PC-3 (cell line): ENCODE measurements around the gene HTR1D. TPM values are rescaled to one million over a fixed set of nuclear protein-coding genes. Genes with fewer than 3 reads are reported as not detected.
"Not testable (repeated sequence)": the region's sequence is repeated elsewhere in the genome, so short reads cannot be mapped to it uniquely, and the experiment has no call there.

Experiments used
- ATAC-seq: fragments of 200-7000 bp; cut with Tn5 transposase; 2 replicates; pipeline ENCODE4 v1.9.1; 2020; ENCODE audit warnings: mild to moderate bottlenecking, moderate library complexity
- Bru-seq: library from RNA; stranded (reverse); fragments of 400-500 nt; gene quantifications from one replicate; lab custom pipeline; 2021; lab: Mats Ljungman, UMichigan
- BruChase-seq, 2 experiments: library from RNA; stranded (reverse); fragments of 400-500 nt; gene quantifications; one replicate each; lab custom pipeline; 2021; lab: Mats Ljungman, UMichigan
- BruUV-seq: library from RNA; stranded (reverse); fragments of 400-500 nt; replicated peaks from 2 replicates; lab custom pipeline; 2021; lab: Mats Ljungman, UMichigan
- CTCF ChIA-PET: fragments of 300-600 bp; sonication (Branson Sonifier 250); formaldehyde crosslinking; loops from one replicate; lab custom pipeline; 2022; ENCODE audit warnings: antibody characterized with exemption; lab: Charles Lee
- POLR2A ChIA-PET: fragments of 300-600 bp; sonication (Branson Sonifier 250); formaldehyde crosslinking; loops from one replicate; lab custom pipeline; 2022; ENCODE audit warnings: antibody characterized with exemption; ENCODE audit not compliant: unreplicated experiment; lab: Charles Lee
- DNase-seq: peaks from one replicate; pipeline ENCODE4 v3.0.0-alpha.2; 2015
- H2AFZ ChIP-seq: fragments of 300-600 bp; sonication (generic); 2 replicates; pipeline ENCODE4 v1.6.0; 2016; ENCODE audit warnings: antibody characterized with exemption, low read length
- H3F3A ChIP-seq: fragments of 300-600 bp; sonication (generic); one replicate; pipeline ENCODE4 v1.6.0; 2017; ENCODE audit warnings: antibody characterized with exemption, low read length, control low read depth, mild to moderate bottlenecking; ENCODE audit not compliant: unreplicated experiment
- H3K27ac ChIP-seq: fragments of 300-600 bp; sonication (generic); 2 replicates; pipeline ENCODE4 v1.5.1; 2016; ENCODE audit warnings: mild to moderate bottlenecking, low read length
- H3K27me3 ChIP-seq: fragments of 300-600 bp; sonication (generic); 2 replicates; pipeline ENCODE4 v1.6.1; 2016; ENCODE audit warnings: low read length, mixed read lengths
- H3K36me3 ChIP-seq: fragments of 300-600 bp; sonication (generic); 2 replicates; pipeline ENCODE4 v1.6.1; 2016; ENCODE audit warnings: low read depth, mixed run types, low read length, mixed read lengths
- H3K4me1 ChIP-seq: fragments of 300-600 bp; sonication (generic); 2 replicates; pipeline ENCODE4 v1.5.1; 2016; ENCODE audit warnings: low read length; ENCODE audit not compliant: insufficient read depth
- H3K4me2 ChIP-seq: fragments of 300-600 bp; sonication (generic); 2 replicates; pipeline ENCODE4 v1.6.0; 2016; ENCODE audit warnings: low read length
- H3K4me3 ChIP-seq: fragments of 300-600 bp; sonication (generic); 2 replicates; pipeline ENCODE4 v1.5.1; 2016; ENCODE audit warnings: mild to moderate bottlenecking, low read length, mixed read lengths
- H3K79me2 ChIP-seq: fragments of 300-600 bp; sonication (generic); 2 replicates; pipeline ENCODE4 v1.6.1; 2017; ENCODE audit warnings: low read length, mixed read lengths
- H3K9ac ChIP-seq: fragments of 300-600 bp; sonication (generic); 2 replicates; pipeline ENCODE4 v1.6.0; 2016; ENCODE audit warnings: mild to moderate bottlenecking, low read length
- H3K9me2 ChIP-seq: fragments of 300-600 bp; sonication (generic); replicated peaks from 2 replicates; pipeline ENCODE4 v1.6.1; 2016; ENCODE audit warnings: mixed run types, low read length, mixed read lengths
- H3K9me3 ChIP-seq: fragments of 300-600 bp; sonication (generic); 2 replicates; pipeline ENCODE4 v1.6.1; 2016; ENCODE audit warnings: low read length, mixed read lengths
- H4K20me1 ChIP-seq: fragments of 300-600 bp; sonication (generic); 2 replicates; pipeline ENCODE4 v1.6.1; 2016; ENCODE audit warnings: low read length, mixed read lengths
- CTCF ChIP-seq: fragments of 300-600 bp; sonication (generic); conservative IDR thresholded peaks from 2 replicates; pipeline ENCODE4 v1.5.1; 2017; ENCODE audit warnings: antibody characterized with exemption, low read depth, mild to moderate bottlenecking, low read length
- EZH2 ChIP-seq: fragments of 300-600 bp; sonication (generic); IDR thresholded peaks from one replicate; pipeline ENCODE4 v1.6.1; 2017; ENCODE audit warnings: antibody characterized with exemption, mild to moderate bottlenecking, low read length; ENCODE audit not compliant: unreplicated experiment
- EZH2phosphoT487 ChIP-seq: fragments of 300-600 bp; sonication (generic); IDR thresholded peaks from 2 replicates; pipeline ENCODE4 v1.6.1; 2018; ENCODE audit warnings: mild to moderate bottlenecking, antibody characterized with exemption, low read length, borderline replicate concordance
- intact Hi-C: fragments of 100-400 bp; cut with micrococcal nuclease; formaldehyde crosslinking; loops from 2 replicates; pipeline ENCODE4 v1.9.0; 2023
- long read RNA-seq: library from polyadenylated mRNA; unstranded; transcript quantifications from one replicate; pipeline ENCODE4 v2.0.0, GENCODE V29; 2021; ENCODE audit not compliant: unreplicated experiment
- total RNA-seq: library from RNA; depleted of rRNA; stranded (reverse); fragments of >200 nt; gene quantifications from 2 replicates; pipeline ENCODE4 v1.2.3, GENCODE V29; 2014; rRNA removed

Gene HTR1D
- total RNA-seq = 1.3 TPM in 2 replicates
- percentile 36 among the genes with signal in this experiment for Bru-seq, nascent RNA
- percentile 65 among the genes with signal in this experiment for BruChase-seq, experiment 1, labeled RNA remaining after a 6-hour chase
- percentile 51 among the genes with signal in this experiment for BruChase-seq, experiment 2, labeled RNA remaining after a 2-hour chase
- long read RNA-seq, partial matches to known transcripts = 0 of 2 reads
- long read RNA-seq, other reads (novel, unspliced or antisense) = 1 of 2 reads

- peak; percentile 53 for ATAC-seq
- BruUV-seq = no TSS peak
- H3K79me2 ChIP-seq = no peaks in the 10 kb centered on the region
- H3K4me3 ChIP-seq = peak within 1 kb of the TSS; percentile 75
- peaks cover 4% of the 10 kb centered on the region; the same call in 1 of the 2 replicates for H3K4me1 ChIP-seq
- H3K9me3 ChIP-seq = no peaks in the 10 kb centered on the region
- ChIA-PET CTCF (interaction anchor here (0.6 to 0.7 kb wide), 2 partner anchors 17 to 124 kb away, joined by 5 to 6 read pairs; no protein-coding TSS in a partner anchor), POLR2A (no interaction called here)
- peak within 1 kb of the TSS; percentile 92 for H3K4me2 ChIP-seq
- no peaks in the 10 kb centered on the region for H3K9me2 ChIP-seq
- TF ChIP-seq CTCF = no peak
- no peak for TF ChIP-seq EZH2phosphoT487
- TF ChIP-seq EZH2 = no peak
- intact Hi-C loops = no loop called here
- H3K36me3 ChIP-seq = no peaks in the 10 kb centered on the region
- DNase-seq = no peak
- no peaks in the 10 kb centered on the region for H3F3A ChIP-seq
- H3K27ac ChIP-seq = no peak within 1 kb of the TSS
- H3K27me3 ChIP-seq = peaks cover 6% of the 10 kb centered on the region
- peak within 1 kb of the TSS; percentile 89 for H2AFZ ChIP-seq
- H3K9ac ChIP-seq = peak within 1 kb of the TSS; percentile 29; the same call in 1 of the 2 replicates
- H4K20me1 ChIP-seq = no peaks in the 10 kb centered on the region
Observed at GRCh38 chr1:23217421-23218115, at the start of gene HTR1D. Gene HTR1D (minus strand): TSS chr1:23217502. CDS start chr1:23194219, 23,283 bp downstream.

GRCh38 chr1:23263380-23263887 is 46.1 kb upstream of the HTR1D start:
- BruUV-seq = no TSS peak
- H2AFZ ChIP-seq = no peak overlapping the region
- H3K27me3 ChIP-seq = no peaks in the 10 kb centered on the region
- POLR2A ChIA-PET = interaction anchor here (0.6 kb wide), 1 partner anchor 20 kb away, joined by 4 read pairs; no protein-coding TSS in a partner anchor
- no peak overlapping the region for H3K4me2 ChIP-seq
- no peak overlapping the region for H3K9ac ChIP-seq
- no peak overlapping the region for H3K4me3 ChIP-seq
- no peaks in the 10 kb centered on the region for H4K20me1 ChIP-seq
- no peaks in the 10 kb centered on the region for H3K79me2 ChIP-seq
- intact Hi-C loops = loop anchor here (5.0 kb wide), 1 partner anchor 36 kb away; no protein-coding TSS in a partner anchor
- H3K4me1 ChIP-seq = no peaks in the 10 kb centered on the region
- H3F3A ChIP-seq = no peaks in the 10 kb centered on the region
- CTCF ChIA-PET = interaction anchor here (0.6 kb wide), 2 partner anchors 45 to 773 kb away, joined by 4 to 7 read pairs; no protein-coding TSS in a partner anchor
- no peaks in the 10 kb centered on the region for H3K36me3 ChIP-seq
- no peak for DNase-seq
- no peak overlapping the region for H3K27ac ChIP-seq
- no peak for ATAC-seq
- H3K9me2 ChIP-seq = no peaks in the 10 kb centered on the region
- TF ChIP-seq CTCF (no peak), EZH2phosphoT487 (no peak), EZH2 (no peak)
- H3K9me3 ChIP-seq = no peaks in the 10 kb centered on the region

GRCh38 chr1:23258082-23258481 is 40.8 kb upstream of the HTR1D start:
- H3K9ac ChIP-seq, H3K4me2 ChIP-seq, POLR2A ChIA-PET, CTCF ChIA-PET, H3K9me3 ChIP-seq, H3F3A ChIP-seq, H3K4me1 ChIP-seq, DNase-seq, H3K27me3 ChIP-seq, intact Hi-C loops, ATAC-seq, H2AFZ ChIP-seq, H4K20me1 ChIP-seq, BruUV-seq, H3K27ac ChIP-seq, H3K36me3 ChIP-seq, H3K4me3 ChIP-seq, H3K9me2 ChIP-seq, H3K79me2 ChIP-seq: not testable (repeated sequence)

GRCh38 chr1:23257371-23257770 is 40.1 kb upstream of the HTR1D start:
- H3K9ac ChIP-seq, POLR2A ChIA-PET, H2AFZ ChIP-seq, CTCF ChIA-PET, H3K79me2 ChIP-seq, intact Hi-C loops, H3K9me2 ChIP-seq, H3K4me2 ChIP-seq, H4K20me1 ChIP-seq, H3F3A ChIP-seq, DNase-seq, H3K36me3 ChIP-seq, ATAC-seq, H3K4me1 ChIP-seq, H3K27ac ChIP-seq, H3K27me3 ChIP-seq, BruUV-seq, H3K9me3 ChIP-seq, H3K4me3 ChIP-seq: not testable (repeated sequence)
